ENCODE data around the gene ATP2C2.

DNA sequence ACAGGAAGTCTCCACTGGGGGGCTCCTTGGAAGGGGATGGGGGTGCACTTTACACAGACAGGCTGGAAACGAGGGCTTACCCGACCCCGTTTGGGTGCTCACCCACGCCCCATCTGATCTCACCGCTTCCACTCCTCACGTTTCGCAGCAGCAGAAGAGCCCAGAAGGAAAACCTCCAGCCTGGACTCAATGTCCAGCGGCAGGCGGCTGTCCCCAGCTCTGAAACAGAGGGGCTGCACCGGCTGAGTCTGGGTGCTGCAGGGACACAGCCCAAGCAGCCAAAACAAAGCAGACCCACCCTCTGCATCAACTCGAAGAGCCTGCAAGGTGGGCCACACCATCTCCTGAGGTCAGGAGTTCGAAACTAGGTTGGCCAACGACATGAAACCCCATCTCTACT is 132.2 kb downstream of the ATP2C2 start:
- no peak for TF ChIP-seq POLR2A (IDR thresholded peaks at IDR 0.05; ENCODE audit: low read length)
- TF ChIP-seq GATA1 (IDR thresholded peaks at IDR 0.05; ENCODE audit: low read depth, low read length) = no peak
